22Rv1 (cell line): ENCODE data around the gene DAP.
"Not testable (repeated sequence)": the region's sequence is repeated elsewhere in the genome, so short reads cannot be mapped to it uniquely, and the experiment has no call there.

Experiments used
- CTCF ChIP-seq: fragments of 450-650 bp; IDR thresholded peaks from 2 replicates; pipeline ENCODE4 v1.5.1; 2017; ENCODE audit warnings: mild to moderate bottlenecking
- ZFX ChIP-seq: fragments of 450-650 bp; IDR thresholded peaks from 2 replicates; pipeline ENCODE4 v1.6.1; 2017; ENCODE audit warnings: antibody characterized with exemption, borderline replicate concordance

- TF ChIP-seq CTCF, ZFX: not testable (repeated sequence)
These were observed 122.3 kb downstream of the DAP start for GRCh38 chr5:10638723-10639122.
